Stimulated activated CD8-positive, alpha-beta memory T cell treated with anti-CD3 and anti-CD28 coated beads, Interleukin-4, amount 100 ng/mL, for 1 hour (primary cell): ENCODE results near the gene SLC17A9.

Experiments used
- DNase-seq, 2 donors: peaks; one replicate each; pipeline ENCODE4 v3.0.0-alpha.2; 2020; ENCODE audit warnings: low read depth in 2 of 2, low spot score in 1 of 2

SLC17A9 gene, protein sequence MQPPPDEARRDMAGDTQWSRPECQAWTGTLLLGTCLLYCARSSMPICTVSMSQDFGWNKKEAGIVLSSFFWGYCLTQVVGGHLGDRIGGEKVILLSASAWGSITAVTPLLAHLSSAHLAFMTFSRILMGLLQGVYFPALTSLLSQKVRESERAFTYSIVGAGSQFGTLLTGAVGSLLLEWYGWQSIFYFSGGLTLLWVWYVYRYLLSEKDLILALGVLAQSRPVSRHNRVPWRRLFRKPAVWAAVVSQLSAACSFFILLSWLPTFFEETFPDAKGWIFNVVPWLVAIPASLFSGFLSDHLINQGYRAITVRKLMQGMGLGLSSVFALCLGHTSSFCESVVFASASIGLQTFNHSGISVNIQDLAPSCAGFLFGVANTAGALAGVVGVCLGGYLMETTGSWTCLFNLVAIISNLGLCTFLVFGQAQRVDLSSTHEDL

DNA sequence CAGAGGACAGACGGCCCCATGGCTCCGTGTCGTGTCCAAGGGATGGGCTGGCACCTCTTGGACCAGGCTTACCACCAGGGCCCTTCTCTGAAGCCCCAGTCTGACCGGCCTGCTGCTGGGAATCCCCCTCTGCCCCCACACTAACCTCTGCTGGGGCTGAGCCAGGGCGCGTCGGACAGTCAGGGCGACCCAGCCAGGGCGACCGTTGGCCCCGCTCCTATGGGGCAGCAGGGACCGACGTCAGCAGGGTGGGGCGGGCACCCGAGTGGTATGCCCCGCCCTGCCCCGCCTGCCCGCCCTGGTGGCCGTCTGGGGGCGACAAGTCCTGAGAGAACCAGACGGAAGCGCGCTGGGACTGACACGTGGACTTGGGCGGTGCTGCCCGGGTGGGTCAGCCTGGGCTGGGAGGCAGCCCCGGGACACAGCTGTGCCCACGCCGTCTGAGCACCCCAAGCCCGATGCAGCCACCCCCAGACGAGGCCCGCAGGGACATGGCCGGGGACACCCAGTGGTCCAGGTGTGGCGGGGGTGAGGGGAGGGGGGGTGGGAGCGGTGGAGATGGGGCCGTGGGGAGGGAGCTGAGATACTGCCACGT is at the start of gene SLC17A9:
Gene SLC17A9, plus strand, starts transcription at position 337 of the 595 bp plus-strand sequence. Its CDS starts 122 bp downstream, at position 459.
- DNase-seq = no peak

DNA sequence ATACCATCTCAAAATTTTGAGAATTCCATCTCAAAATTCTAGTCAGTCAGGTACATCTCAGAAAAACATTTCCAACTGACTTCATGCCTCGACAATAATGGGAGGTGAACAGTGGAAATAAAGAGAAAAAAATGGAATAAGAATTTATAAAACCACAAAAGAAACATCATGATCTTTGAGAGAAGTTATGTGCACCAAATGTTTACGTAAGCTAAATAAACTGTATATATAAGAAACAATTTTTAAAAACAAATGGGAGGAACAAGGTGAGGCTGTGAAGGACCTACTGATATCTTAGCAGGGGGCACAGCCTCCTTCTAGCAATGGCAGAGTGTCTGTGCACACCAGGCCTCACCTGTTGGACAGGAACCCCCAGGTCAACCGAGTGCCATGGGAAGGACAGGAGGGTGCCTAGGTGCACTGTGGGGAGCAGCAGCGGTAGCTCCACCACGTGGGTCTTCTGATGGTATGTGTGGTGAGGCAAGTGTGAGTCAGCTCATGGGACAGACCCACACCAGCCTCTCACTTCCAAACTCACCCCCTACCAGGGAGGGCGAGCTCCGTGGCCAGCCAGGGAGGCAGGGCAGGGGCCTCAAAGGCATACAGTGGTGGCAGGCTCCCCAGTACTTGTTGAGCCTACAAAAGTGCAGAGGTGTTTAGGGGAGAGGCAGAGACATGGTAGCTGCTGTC is 49.4 kb upstream of the SLC17A9 start:
- DNase-seq = no peak

- DNase-seq = no peak
Observed at GRCh38 chr20:62905536-62906117, 46.9 kb upstream of the SLC17A9 start.

GRCh38 chr20:62906209-62906608 is 46.3 kb upstream of the SLC17A9 start:
- no peak for DNase-seq

DNA sequence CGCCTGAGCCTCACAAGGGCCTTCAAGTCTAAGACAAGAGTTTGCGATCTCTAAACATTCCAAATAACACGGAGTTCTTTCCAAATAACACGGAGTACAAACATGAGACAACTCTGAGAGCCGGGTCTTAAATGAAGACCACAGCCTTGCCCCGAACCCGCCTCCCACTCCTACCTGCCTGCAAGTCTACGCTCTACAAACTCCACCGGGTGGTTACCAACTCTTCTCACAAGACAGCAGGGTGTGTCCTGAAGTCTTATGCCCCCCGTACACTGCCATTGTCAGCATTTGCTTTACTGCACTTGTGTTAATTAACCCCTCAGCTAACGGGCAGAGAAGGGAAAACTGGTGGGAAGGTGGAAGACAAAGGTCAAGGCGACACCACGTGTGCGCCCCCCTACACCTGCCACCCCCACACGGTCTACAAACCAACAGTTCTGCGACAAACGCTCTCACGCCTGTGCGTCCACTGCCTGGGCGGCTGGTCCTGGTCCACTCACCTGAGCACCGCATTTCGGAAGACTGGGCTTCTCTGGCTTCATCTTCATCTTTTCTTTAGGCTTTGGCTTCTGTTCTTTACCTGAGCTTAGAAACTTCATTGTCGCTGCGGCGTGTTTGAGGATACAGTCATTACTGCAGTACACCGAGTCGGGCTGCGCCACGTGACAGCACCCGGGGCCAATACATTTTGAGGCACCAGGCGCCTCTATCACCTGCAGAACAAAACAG is 45.7 kb upstream of the SLC17A9 start:
- no peak for DNase-seq

DNA sequence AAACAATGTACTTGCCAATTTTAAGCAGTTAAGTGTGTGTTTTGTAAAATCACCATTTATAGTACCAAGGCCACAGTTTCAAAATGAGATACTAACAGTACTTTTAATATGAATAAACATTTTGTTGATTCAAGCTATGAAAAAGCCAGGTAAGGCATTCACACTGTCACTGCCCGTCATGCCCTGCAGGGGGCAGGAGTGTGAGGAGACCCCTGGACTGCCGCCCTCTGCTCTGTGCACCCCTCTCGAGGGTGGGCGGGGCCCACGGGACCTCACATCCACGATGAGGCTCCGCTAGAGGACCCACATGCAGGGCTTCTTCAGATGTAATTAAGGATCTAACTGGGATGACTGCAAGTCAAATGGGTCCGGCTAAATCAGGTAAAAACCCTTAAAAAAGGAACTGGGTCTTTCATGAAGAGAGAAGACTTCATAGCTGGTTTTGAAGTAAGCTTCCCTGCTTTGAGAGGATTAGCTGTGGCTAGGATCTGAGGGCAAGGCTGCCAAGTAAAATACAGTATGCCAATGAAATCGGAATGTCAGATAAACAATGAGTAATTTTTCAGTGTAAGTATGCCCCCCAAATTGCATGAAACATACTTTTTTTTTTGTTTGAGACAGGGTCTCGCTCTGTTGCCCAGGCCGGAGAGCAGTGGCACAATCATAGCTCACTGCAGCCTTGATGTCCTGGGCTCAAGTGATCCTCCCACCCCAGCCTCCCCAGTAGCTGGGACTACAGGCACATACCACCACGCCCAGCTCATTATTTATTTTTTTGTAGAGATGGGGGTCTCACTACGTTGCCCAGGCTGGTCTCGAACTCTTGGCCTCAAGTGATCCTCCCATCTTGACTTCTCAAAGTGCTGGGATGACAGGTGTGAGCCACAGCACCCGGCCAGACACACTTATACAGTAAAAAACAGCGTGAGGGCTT is 44.9 kb upstream of the SLC17A9 start:
- no peak for DNase-seq

DNA sequence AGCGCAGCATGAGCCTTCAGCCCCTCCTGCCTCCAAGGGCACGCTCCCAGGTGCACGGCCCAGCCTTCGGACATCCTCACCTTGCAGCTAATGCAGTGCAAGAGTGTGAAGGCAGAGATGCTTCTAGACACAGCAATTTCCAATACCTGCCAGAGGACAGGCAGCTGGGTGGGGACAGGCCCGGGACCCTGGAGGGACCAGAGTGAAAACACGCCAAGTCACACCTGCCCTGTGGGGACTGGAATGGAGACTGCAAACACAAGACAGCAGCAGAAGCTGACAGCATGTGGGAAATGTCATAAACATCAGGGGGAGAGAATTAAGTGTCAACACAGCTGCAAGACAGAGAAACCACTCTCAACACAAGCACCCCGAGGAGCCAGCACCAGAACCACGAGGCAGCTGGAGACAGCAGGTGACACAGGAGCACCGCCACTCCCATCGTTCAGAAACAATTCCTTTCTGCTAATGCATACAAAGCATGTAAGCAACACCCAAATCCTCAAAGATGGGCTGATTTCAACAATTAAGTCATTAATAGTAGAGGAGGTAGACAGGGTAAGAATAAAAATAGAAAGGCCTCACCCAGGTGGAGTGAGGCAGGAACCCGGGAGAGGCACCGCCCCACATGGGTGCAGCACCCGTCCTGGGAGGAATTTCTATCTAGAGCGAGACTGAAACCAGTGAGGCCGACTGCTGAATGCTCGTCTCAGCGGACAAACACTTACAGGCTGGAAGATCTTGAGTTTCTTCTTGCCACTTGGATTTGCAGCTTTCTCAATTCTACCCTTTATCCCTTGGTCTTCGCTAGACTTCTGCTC is 43.3 kb upstream of the SLC17A9 start:
- DNase-seq = no peak

- no peak for DNase-seq
Observed at GRCh38 chr20:62910217-62910766, 42.2 kb upstream of the SLC17A9 start.

GRCh38 chr20:62910777-62911497 is 41.6 kb upstream of the SLC17A9 start:
- DNase-seq = no peak

GRCh38 chr20:62911701-62912280 is 40.7 kb upstream of the SLC17A9 start:
- no peak for DNase-seq

- DNase-seq = no peak
Observed at GRCh38 chr20:62913043-62913630, 39.4 kb upstream of the SLC17A9 start.

GRCh38 chr20:62914436-62914835 is 38.1 kb upstream of the SLC17A9 start:
- no peak for DNase-seq

DNA sequence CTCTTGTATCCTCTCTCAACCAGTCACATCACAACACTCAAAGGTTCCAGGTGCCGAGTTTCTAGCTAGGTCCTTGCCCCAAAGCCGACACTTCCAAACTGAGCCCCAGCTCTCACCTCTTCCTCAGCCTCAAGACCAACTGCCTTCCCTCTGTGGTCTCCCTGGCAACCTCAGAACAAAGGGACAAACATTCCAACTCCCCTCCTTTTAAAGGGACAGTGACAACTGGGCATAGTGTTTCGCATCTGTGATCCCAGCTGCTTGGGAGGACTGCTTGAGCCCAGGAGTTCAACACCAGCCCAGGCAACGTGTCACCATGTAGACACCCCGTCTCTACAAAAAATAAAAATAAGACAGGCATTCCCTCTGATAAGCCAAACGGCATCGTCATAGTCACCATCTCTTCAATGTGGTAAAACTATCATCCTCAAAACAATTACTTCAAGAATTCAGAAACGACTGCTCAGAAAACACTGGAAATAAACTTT is 37.5 kb upstream of the SLC17A9 start:
- no peak for DNase-seq

- no peak for DNase-seq
Observed at GRCh38 chr20:62916703-62917476, 35.6 kb upstream of the SLC17A9 start.

- no peak for DNase-seq
Observed at GRCh38 chr20:62917720-62918119, 34.8 kb upstream of the SLC17A9 start.

GRCh38 chr20:62918147-62918546 is 34.4 kb upstream of the SLC17A9 start:
- DNase-seq = no peak
